ENCODE measurements around the gene MICALL1. TPM values are rescaled to one million over a fixed set of nuclear protein-coding genes. Genes with fewer than 3 reads are reported as not detected.

The MICALL1 gene
- total and polyA plus RNA-seq, 2 of the 13 experiments (the other 11 are each of a cell fraction or from before 2014, with no cell fraction given), result 7.6 to 10.6 TPM

DNA sequence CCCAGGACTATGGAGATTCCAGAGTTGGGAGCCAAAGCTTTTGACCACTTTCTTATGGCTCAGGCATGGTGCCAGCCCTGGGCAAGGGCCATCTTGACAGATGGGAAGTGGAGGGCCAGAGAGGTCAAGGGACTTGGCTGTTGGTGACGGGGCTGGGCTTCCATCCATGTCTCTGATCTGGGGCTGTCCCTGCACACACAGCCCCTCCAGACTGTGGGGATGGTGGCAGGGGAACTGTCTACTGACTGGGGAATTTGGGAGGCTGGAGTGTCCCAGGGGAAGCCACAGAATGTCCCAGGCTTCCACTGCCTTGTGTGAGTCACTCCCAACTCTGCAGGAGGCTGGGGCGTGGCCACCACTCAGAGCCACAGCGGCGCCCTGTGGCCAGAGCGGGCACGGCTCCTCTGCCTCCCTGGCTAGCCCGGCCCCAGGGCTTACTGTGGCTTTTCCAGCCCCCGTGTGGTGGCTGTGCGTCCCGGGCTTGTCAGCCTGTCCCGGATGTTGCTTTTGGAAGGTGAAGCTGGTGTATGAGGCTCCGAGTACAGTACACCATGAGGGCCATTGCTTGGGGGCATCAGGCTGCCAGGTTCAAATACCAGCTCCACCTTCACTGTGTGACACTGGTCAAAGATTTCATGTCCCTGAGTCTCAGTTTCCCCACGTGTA is 27.7 kb downstream of the MICALL1 start (continued):
- TF ChIP-seq HIC2 (CRISPR knock-in tag; IDR thresholded peaks at IDR 0.05; ENCODE audit: low read depth) (no peak), ZNF607 (CRISPR knock-in tag; IDR thresholded peaks at IDR 0.05; ENCODE audit: borderline replicate concordance) (no peak), FLYWCH1 (CRISPR knock-in tag; IDR thresholded peaks at IDR 0.05) (no peak), HOMEZ (CRISPR knock-in tag; IDR thresholded peaks at IDR 0.05; ENCODE audit: low read depth) (0 out of 2 replicates have a peak, but pooled peaks have one; percentile 52), RBM22 (optimal IDR thresholded peaks at IDR 0.05; ENCODE audit: low read length) (no peak), ZFYVE20 (CRISPR knock-in tag; IDR thresholded peaks at IDR 0.05; ENCODE audit: borderline replicate concordance, low read depth) (no peak), TOE1 (CRISPR knock-in tag; IDR thresholded peaks at IDR 0.05) (no peak), ZNF691 (CRISPR knock-in tag; IDR thresholded peaks at IDR 0.05; ENCODE audit: borderline replicate concordance, low read depth) (peak; percentile 84; the same call in 1 of the 2 replicates), ZSCAN30 (CRISPR knock-in tag; IDR thresholded peaks at IDR 0.05) (no peak), HNRNPK (IDR thresholded peaks at IDR 0.05; ENCODE audit: low read depth, low read length, poor library complexity, severe bottlenecking) (no peak), ZNF407 (CRISPR knock-in tag; IDR thresholded peaks at IDR 0.05; ENCODE audit: not compliant biosample characterization) (no peak), ZNF10 (CRISPR knock-in tag; IDR thresholded peaks at IDR 0.05; ENCODE audit: borderline replicate concordance, low read depth) (no peak), KLF15 (CRISPR knock-in tag; IDR thresholded peaks at IDR 0.05; ENCODE audit: borderline replicate concordance) (no peak), ZNF274 (CRISPR knock-in tag; IDR thresholded peaks at IDR 0.05) (no peak), ZNF33A (CRISPR knock-in tag; IDR thresholded peaks at IDR 0.05; ENCODE audit: borderline replicate concordance) (no peak)
- TF ChIP-seq, protein P1, sequence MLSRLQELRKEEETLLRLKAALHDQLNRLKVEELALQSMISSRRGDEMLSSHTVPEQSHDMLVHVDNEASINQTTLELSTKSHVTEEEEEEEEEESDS (CRISPR knock-in tag; IDR thresholded peaks at IDR 0.05; ENCODE audit: borderline replicate concordance), result no peak
